Activated naive CD8-positive, alpha-beta T cell treated with anti-CD3 and anti-CD28 coated beads for 36 hours (primary cell): ENCODE data around the gene RUNX3. TPM values are rescaled to one million over a fixed set of nuclear protein-coding genes. Genes with fewer than 3 reads are reported as not detected.
A peak's percentile ranks its signal among the peaks of the same experiment; 100 is the strongest.

Experiments
- DNase-seq: peaks from one replicate; pipeline ENCODE4 v3.0.0; 2021
- H3K27ac Mint-ChIP-seq: one replicate; pipeline ENCODE4 v1.8.0; 2022; ENCODE audit warnings: mild to moderate bottlenecking, moderate library complexity, mixed read lengths
- H3K27me3 Mint-ChIP-seq: one replicate; pipeline ENCODE4 v1.8.0; 2022; ENCODE audit warnings: mild to moderate bottlenecking, mixed read lengths
- H3K36me3 Mint-ChIP-seq: one replicate; pipeline ENCODE4 v1.8.0; 2021; ENCODE audit warnings: mild to moderate bottlenecking, mixed read lengths
- H3K4me1 Mint-ChIP-seq: one replicate; pipeline ENCODE4 v1.8.0; 2021; ENCODE audit warnings: mixed read lengths
- H3K4me3 Mint-ChIP-seq: one replicate; pipeline ENCODE4 v1.8.0; 2022; ENCODE audit warnings: mild to moderate bottlenecking, moderate library complexity, mixed read lengths
- H3K9me3 Mint-ChIP-seq: one replicate; pipeline ENCODE4 v1.8.0; 2022; ENCODE audit warnings: mixed read lengths
- total RNA-seq, 2 experiments: library from RNA; stranded (reverse); gene quantifications; one replicate each; pipeline ENCODE4 v1.2.3, GENCODE V29; 2021

Gene RUNX3
- total RNA-seq, 2 experiments from 2014 or later, result 144 TPM

- no peaks in the 10 kb centered on the region for H3K27me3 Mint-ChIP-seq
- H3K27ac Mint-ChIP-seq, result peak overlapping the region; percentile 95
- no peak overlapping the region for H3K4me3 Mint-ChIP-seq
- peaks cover 74% of the 10 kb centered on the region for H3K36me3 Mint-ChIP-seq
- H3K9me3 Mint-ChIP-seq, result peaks cover 1% of the 10 kb centered on the region
- DNase-seq, result no peak
- peaks cover 80% of the 10 kb centered on the region for H3K4me1 Mint-ChIP-seq
Observed at GRCh38 chr1:24920533-24920925, 9.5 kb downstream of the RUNX3 start.

- Mint-ChIP-seq H3K9me3 (peaks cover 1% of the 10 kb centered on the region), H3K4me1 (peaks cover 78% of the 10 kb centered on the region), H3K36me3 (peaks cover 72% of the 10 kb centered on the region), H3K27ac (peak overlapping the region; percentile 95), H3K4me3 (no peak overlapping the region), H3K27me3 (no peaks in the 10 kb centered on the region)
- no peak for DNase-seq
Observed at GRCh38 chr1:24919791-24920532, 10.1 kb downstream of the RUNX3 start.

GRCh38 chr1:24918995-24919605 lies 11.0 kb downstream of the RUNX3 start:
- DNase-seq, result no peak
- Mint-ChIP-seq H3K9me3 (peaks cover 1% of the 10 kb centered on the region), H3K27ac (peak overlapping the region; percentile 83), H3K27me3 (no peaks in the 10 kb centered on the region), H3K36me3 (peaks cover 70% of the 10 kb centered on the region), H3K4me1 (peaks cover 75% of the 10 kb centered on the region), H3K4me3 (no peak overlapping the region)

- Mint-ChIP-seq H3K36me3 (peaks cover 67% of the 10 kb centered on the region), H3K4me3 (no peak overlapping the region), H3K27me3 (no peaks in the 10 kb centered on the region), H3K27ac (peak overlapping the region; percentile 83), H3K4me1 (peaks cover 73% of the 10 kb centered on the region), H3K9me3 (peaks cover 1% of the 10 kb centered on the region)
- no peak for DNase-seq
Observed at GRCh38 chr1:24918370-24918769, 11.7 kb downstream of the RUNX3 start.

GRCh38 chr1:24917327-24918074 lies 12.6 kb downstream of the RUNX3 start:
- Mint-ChIP-seq H3K36me3 (peaks cover 60% of the 10 kb centered on the region), H3K27me3 (no peaks in the 10 kb centered on the region), H3K4me3 (no peak overlapping the region)

GRCh38 chr1:24915816-24916602 lies 14.1 kb downstream of the RUNX3 start:
- Mint-ChIP-seq H3K4me3 (no peak overlapping the region), H3K4me1 (peaks cover 75% of the 10 kb centered on the region), H3K36me3 (peaks cover 63% of the 10 kb centered on the region), H3K9me3 (no peaks in the 10 kb centered on the region), H3K27ac (peak overlapping the region; percentile 62), H3K27me3 (no peaks in the 10 kb centered on the region)
- no peak for DNase-seq

More at GRCh38 chr1:24917327-24918074, 12.6 kb downstream of the RUNX3 start:
- Mint-ChIP-seq H3K4me1 (peaks cover 72% of the 10 kb centered on the region), H3K9me3 (no peaks in the 10 kb centered on the region), H3K27ac (peak overlapping the region; percentile 48)
- DNase-seq, result no peak

GRCh38 chr1:24914226-24915069 lies 15.6 kb downstream of the RUNX3 start:
- no peak overlapping the region for H3K4me3 Mint-ChIP-seq
- H3K9me3 Mint-ChIP-seq, result no peaks in the 10 kb centered on the region
- no peaks in the 10 kb centered on the region for H3K27me3 Mint-ChIP-seq
- DNase-seq, result no peak
- peaks cover 68% of the 10 kb centered on the region for H3K4me1 Mint-ChIP-seq
- peak overlapping the region; percentile 62 for H3K27ac Mint-ChIP-seq
- peaks cover 59% of the 10 kb centered on the region for H3K36me3 Mint-ChIP-seq

- H3K36me3 Mint-ChIP-seq, result peaks cover 60% of the 10 kb centered on the region
- H3K27me3 Mint-ChIP-seq, result no peaks in the 10 kb centered on the region
- H3K4me1 Mint-ChIP-seq, result peaks cover 69% of the 10 kb centered on the region
- H3K4me3 Mint-ChIP-seq, result no peak overlapping the region
- H3K9me3 Mint-ChIP-seq, result no peaks in the 10 kb centered on the region
- peak overlapping the region; percentile 93 for H3K27ac Mint-ChIP-seq
- no peak for DNase-seq
Observed at GRCh38 chr1:24913616-24914225, 16.4 kb downstream of the RUNX3 start.

- H3K27ac Mint-ChIP-seq, result peak overlapping the region; percentile 93
- no peak for DNase-seq
- H3K4me3 Mint-ChIP-seq, result no peak overlapping the region
Observed at GRCh38 chr1:24913274-24913604, 16.8 kb downstream of the RUNX3 start.

GRCh38 chr1:24912376-24913273 lies 17.5 kb downstream of the RUNX3 start:
- Mint-ChIP-seq H3K9me3 (no peaks in the 10 kb centered on the region), H3K4me1 (peaks cover 69% of the 10 kb centered on the region), H3K27me3 (no peaks in the 10 kb centered on the region), H3K36me3 (peaks cover 60% of the 10 kb centered on the region), H3K27ac (peak overlapping the region; percentile 93), H3K4me3 (peak overlapping the region; percentile 32)
- no peak for DNase-seq

More at GRCh38 chr1:24913274-24913604, 16.8 kb downstream of the RUNX3 start:
- peaks cover 68% of the 10 kb centered on the region for H3K4me1 Mint-ChIP-seq
- no peaks in the 10 kb centered on the region for H3K27me3 Mint-ChIP-seq
- H3K9me3 Mint-ChIP-seq, result no peaks in the 10 kb centered on the region
- peaks cover 58% of the 10 kb centered on the region for H3K36me3 Mint-ChIP-seq

GRCh38 chr1:24911651-24912155 lies 18.4 kb downstream of the RUNX3 start:
- Mint-ChIP-seq H3K4me1 (peaks cover 64% of the 10 kb centered on the region), H3K9me3 (no peaks in the 10 kb centered on the region), H3K36me3 (peaks cover 58% of the 10 kb centered on the region), H3K27me3 (no peaks in the 10 kb centered on the region), H3K27ac (peak overlapping the region; percentile 93), H3K4me3 (peak overlapping the region; percentile 18)
- DNase-seq, result no peak

- peaks cover 62% of the 10 kb centered on the region for H3K36me3 Mint-ChIP-seq
- H3K27ac Mint-ChIP-seq, result peak overlapping the region; percentile 93
- H3K4me1 Mint-ChIP-seq, result peaks cover 57% of the 10 kb centered on the region
- no peaks in the 10 kb centered on the region for H3K9me3 Mint-ChIP-seq
- no peaks in the 10 kb centered on the region for H3K27me3 Mint-ChIP-seq
- peak; percentile 84 for DNase-seq
- H3K4me3 Mint-ChIP-seq, result peak overlapping the region; percentile 23
Observed at GRCh38 chr1:24910751-24911650, 19.1 kb downstream of the RUNX3 start.
